Measurements from ENCODE around the gene SSNA1.

SSNA1 gene

GRCh38 chr9:137166380-137167229 is 21.9 kb upstream of the SSNA1 start:
- no peak overlapping the region for H3K4me3 ChIP-seq (ENCODE audit: low read length)
- no peak for DNase-seq (ENCODE audit: low read depth, low spot score)

- no peak for DNase-seq (ENCODE audit: low read depth, low spot score)
- no peak overlapping the region for H3K4me3 ChIP-seq (ENCODE audit: low read length)
Measured at GRCh38 chr9:137167277-137167746, 21.2 kb upstream of the SSNA1 start.

- DNase-seq (ENCODE audit: low read depth, low spot score), result no peak
- no peak overlapping the region for H3K4me3 ChIP-seq (ENCODE audit: low read length)
Measured at GRCh38 chr9:137167747-137168572, 20.5 kb upstream of the SSNA1 start.

GRCh38 chr9:137168573-137168903 is 19.9 kb upstream of the SSNA1 start:
- no peak overlapping the region for H3K4me3 ChIP-seq (ENCODE audit: low read length)
- DNase-seq (ENCODE audit: low read depth, low spot score), result no peak

- no peak overlapping the region for H3K4me3 ChIP-seq (ENCODE audit: low read length)
- DNase-seq (ENCODE audit: low read depth, low spot score), result no peak
Measured at GRCh38 chr9:137168904-137169856, 19.3 kb upstream of the SSNA1 start.

GRCh38 chr9:137169896-137170358 is 18.5 kb upstream of the SSNA1 start, which contains the start of gene LRRC26:
TSS of gene LRRC26 (minus strand) at chr9:137170051. CDS start at chr9:137169943, 108 bp downstream.
- DNase-seq (ENCODE audit: low read depth, low spot score), result no peak
- H3K4me3 ChIP-seq (ENCODE audit: low read length), result no peak within 1 kb of the TSS

- DNase-seq (ENCODE audit: low read depth, low spot score), result no peak
- H3K4me3 ChIP-seq (ENCODE audit: low read length), result no peak overlapping the region
Measured at GRCh38 chr9:137170486-137171148, 17.9 kb upstream of the SSNA1 start.

GRCh38 chr9:137171149-137171900 is 17.2 kb upstream of the SSNA1 start:
- no peak for DNase-seq (ENCODE audit: low read depth, low spot score)
- no peak overlapping the region for H3K4me3 ChIP-seq (ENCODE audit: low read length)

- DNase-seq (ENCODE audit: low read depth, low spot score), result no peak
- no peak overlapping the region for H3K4me3 ChIP-seq (ENCODE audit: low read length)
Measured at GRCh38 chr9:137172901-137173795, 15.3 kb upstream of the SSNA1 start.

GRCh38 chr9:137173796-137174664 is 14.4 kb upstream of the SSNA1 start:
- no peak overlapping the region for H3K4me3 ChIP-seq (ENCODE audit: low read length)
- DNase-seq (ENCODE audit: low read depth, low spot score), result no peak

- no peak for DNase-seq (ENCODE audit: low read depth, low spot score)
- no peak overlapping the region for H3K4me3 ChIP-seq (ENCODE audit: low read length)
Measured at GRCh38 chr9:137174722-137175293, 13.7 kb upstream of the SSNA1 start.

- H3K4me3 ChIP-seq (ENCODE audit: low read length), result no peak overlapping the region
- no peak for DNase-seq (ENCODE audit: low read depth, low spot score)
Measured at GRCh38 chr9:137175345-137175961, 13.0 kb upstream of the SSNA1 start.

GRCh38 chr9:137176302-137177182 is 11.9 kb upstream of the SSNA1 start:
- no peak for DNase-seq (ENCODE audit: low read depth, low spot score)

GRCh38 chr9:137178201-137178938 is 10.1 kb upstream of the SSNA1 start:
- no peak overlapping the region for H3K4me3 ChIP-seq (ENCODE audit: low read length)
- no peak for DNase-seq (ENCODE audit: low read depth, low spot score)

More at GRCh38 chr9:137176302-137177182, 11.9 kb upstream of the SSNA1 start:
- H3K4me3 ChIP-seq (ENCODE audit: low read length), result no peak overlapping the region

Data from Jurkat, Clone E6-1 (cell line).